Mucosa of gallbladder (tissue), 1 donor: ENCODE measurements around the gene ACOX3. TPM values are rescaled to one million over a fixed set of nuclear protein-coding genes. Genes with fewer than 3 reads are reported as not detected.
A peak's percentile ranks its signal among the peaks of the same experiment; 100 is the strongest.

ENCODE experiments used
- DNase-seq: peaks from one replicate; pipeline ENCODE4 v3.0.0-alpha.2; 2020; ENCODE audit warnings: low spot score
- total RNA-seq: library from RNA; stranded (reverse); gene quantifications from one replicate; pipeline ENCODE4 v1.2.1, GENCODE V29; 2021
- donor health status: DM: no; HTN: no; CAD: no.

ACOX3 gene
- total RNA-seq, 1 donor from 2014 or later = 29.0 TPM

DNA sequence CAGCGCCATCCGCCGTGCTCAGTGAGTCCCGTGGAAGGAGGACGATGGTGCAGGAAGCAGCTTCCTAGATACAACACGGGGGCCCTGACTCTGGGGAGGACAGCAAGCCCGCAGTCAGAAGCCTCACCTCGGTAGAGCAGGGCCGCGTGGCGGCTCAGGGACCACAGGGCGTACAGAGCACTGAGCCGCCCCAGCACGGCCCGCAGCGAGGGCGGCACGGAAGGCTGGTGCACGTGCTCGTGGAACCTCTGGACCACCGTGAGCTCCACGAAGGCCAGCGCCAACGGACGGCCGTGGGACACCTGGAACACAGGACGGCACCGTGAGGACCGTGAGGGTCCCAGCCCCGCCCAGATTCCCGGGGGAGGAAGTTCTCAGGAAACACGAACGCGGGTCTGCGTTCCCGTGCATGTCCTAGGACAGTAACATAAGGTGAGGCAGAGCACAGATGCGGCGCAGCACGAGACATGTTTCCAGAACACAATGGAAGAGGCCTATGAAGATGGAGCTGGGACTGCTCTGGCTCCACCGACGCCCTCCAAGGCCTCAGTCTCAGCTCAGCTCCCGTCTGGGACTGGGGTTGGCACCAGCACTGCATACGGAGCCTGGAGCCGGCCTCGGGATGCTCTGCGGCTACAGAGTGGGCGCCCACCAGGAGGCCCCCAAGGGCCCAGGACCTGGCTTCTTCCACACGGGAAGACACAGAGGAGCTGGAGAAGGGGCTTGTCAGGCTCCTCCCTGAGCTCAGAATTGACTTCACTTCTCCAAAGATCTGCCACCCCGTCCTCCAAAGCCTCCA is 65.5 kb downstream of the ACOX3 start:
- no peak for DNase-seq

DNA sequence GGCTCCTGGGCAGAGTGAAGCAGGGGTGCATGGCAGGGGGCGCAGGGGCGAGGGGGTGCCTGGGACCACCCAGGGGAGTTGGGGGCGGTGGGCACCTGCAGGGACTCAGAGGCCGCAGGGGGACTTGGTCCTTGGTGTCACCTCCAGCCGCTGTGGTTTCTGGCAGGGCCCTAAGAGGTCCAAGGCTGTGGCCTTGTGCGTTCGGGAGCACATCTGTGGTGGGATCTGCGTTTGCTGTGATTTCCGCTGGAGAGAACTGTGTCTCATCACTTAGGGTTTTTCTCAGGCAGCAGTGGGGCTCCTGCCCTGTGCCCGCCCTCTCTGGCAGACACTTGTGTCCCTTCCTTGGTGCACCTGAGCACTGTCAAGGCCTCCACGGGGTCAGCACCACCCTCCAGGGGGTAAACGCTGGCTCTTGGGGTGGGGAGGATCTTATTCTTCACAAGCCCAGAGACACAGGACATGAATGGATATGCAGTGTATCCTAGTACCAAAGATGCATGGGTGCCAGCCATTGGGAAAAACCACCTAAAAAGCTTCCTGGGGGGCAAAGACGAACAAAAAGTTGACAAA is 66.5 kb downstream of the ACOX3 start:
- no peak for DNase-seq

DNA sequence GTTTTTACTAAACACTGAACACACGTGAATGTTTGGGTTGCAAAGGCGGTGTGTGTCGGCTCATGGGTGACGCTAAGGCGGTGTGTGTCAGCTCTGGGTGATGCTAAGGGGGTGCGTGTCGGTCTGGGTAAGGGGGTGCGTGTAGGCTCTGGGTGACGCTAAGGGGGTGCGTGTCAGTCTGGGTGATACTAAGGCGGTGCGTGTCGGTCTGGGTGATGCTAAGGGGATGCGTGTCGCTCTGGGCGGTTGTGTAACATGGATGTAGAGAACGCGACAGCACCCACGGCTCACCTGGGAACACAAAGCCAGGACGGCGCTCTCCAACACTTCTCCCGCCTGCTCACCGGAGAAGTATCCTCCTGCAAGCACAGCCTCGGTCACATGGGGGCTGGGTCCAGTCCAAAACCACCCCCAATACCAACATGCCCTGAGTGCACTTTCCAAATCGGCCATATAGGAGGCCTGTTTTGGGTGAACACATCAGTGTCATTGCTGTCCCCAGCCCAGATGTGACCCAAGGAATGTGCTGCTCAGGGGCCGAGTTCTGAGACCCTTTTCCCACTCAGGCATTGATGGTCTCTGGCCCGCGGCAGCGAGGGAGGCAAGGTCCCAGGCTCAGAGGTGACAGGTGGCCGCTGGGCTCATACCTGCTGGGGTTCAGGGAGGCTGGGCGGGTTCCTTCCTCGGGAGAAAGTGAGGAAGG is 67.1 kb downstream of the ACOX3 start:
- no peak for DNase-seq

DNA sequence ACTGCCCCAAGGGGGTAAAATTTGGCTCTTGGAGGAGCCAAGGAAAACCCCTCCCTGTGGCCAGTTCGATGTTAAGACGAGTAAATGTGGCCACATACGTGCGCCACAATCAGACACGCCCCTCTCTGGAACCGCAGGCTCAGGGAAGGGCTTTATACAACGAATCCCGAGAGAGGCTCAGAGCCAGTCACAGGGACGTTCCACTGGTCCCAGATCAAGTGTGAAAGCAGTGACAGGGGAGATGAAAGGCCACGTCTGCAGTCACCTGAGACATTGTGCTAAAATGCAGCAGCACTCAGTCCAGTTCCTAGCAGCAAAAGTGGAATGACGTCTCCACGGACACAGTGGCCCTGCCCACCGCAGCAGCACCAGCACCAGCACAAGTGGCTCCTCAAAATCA is 68.0 kb downstream of the ACOX3 start:
- DNase-seq = no peak

DNA sequence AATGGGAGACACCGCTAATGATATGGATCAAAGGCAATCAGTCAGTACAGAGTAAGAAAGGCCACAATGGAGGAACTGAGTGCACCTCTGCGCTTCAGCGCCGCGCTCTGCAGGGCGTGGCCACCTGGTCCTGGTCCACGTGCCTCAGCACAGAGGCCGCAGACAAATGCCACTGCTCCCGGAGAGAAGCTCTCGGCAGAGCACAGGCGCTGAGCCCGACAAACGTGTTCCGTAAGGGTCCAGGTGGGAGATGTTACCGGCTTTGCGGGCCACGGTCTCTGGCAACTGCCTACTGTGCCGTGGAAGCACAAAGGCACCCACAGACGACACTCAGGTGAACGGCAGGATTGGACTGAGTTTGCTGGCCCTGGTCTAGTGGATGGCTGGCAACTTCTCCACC is 68.9 kb downstream of the ACOX3 start:
- no peak for DNase-seq

GRCh38 chr4:8370835-8371595 is 69.5 kb downstream of the ACOX3 start:
- DNase-seq = no peak

DNA sequence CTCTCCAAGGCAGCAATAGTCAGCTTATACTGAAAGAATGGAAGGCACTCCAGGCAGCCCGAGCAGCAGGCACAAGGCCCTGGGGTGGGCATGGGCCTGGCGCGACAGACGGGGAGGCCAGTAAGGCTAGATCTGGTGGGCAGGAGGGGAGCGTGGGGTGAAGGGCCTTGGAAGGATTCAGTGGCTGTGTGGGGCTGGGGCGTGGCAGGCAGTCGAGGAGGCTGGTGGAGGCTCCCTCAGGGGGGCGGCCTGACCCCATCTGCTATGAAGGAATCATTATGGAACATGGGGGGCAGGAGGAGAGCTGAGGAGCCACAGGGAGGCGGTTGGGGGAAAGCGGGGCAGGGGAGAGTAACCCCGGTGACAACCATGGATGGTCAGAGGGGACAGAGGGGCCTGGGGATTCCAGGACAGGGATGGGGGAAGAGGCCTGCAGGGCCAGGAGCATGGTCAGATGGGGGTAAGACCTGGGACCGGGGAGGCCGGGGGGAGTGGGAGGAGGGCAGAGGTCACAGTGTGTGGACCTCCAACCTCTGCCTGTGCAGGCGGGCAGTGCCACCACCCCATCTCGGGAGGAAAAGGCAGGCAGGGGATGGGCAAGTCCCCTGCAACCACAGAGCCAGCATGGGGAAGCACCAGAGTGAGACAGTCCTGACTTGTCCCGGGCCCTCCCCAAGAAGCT is 70.3 kb downstream of the ACOX3 start:
- no peak for DNase-seq

DNA sequence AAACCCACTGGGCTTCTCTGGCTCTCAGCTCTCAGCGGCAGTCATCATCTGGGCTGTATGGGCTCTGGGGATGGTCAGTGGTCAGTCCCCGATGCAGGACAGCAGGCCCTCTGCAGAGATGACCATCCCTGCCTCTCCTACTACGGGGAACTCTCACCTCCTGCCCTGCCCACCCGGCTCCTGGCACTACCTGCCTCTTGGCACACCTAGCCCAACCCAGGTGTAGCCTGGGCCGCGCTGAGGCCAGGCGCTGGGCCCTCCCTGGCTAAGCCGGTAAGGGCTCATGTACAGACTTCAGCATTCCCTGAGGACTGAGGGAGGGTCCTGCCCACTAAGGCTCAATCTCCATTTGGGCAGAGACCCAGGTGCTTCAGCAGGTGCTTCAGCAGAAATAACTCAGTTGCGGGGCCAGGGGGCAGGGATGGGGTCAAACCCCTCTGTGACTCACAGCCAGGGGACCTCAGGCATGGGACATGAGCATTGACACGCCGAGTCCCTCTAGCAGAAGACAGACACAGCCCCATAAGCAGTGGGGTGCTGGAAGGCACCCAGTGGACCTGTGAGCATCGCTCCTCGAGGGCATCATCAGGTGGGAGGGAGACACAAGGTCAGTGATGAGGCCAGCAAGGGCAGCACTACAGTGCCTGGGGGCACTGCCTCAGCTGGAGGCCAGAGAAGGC is 71.0 kb downstream of the ACOX3 start:
- DNase-seq = no peak

- DNase-seq = no peak
These were observed 71.5 kb downstream of the ACOX3 start for GRCh38 chr4:8368998-8369397.

DNA sequence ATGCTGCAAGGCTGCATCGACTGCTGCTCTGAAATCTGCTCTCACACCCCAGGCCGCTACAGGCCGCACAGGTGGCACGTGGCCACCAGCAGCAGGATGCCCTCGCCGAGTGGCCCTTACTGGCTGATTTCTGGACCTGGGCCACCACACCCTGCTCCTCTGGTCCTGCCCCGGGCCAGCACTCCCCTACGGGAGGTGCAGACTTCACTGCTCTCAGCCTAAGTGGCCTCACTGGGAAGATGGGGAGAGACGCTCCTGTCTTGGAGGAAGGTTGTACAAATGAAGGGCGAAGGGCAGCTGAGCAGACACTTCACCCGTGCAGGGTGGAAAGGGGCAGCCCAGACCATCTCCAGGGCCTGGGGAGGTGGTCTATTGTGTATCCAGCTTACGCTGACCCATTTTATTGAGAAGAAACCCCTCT is 72.5 kb downstream of the ACOX3 start:
- DNase-seq = no peak

GRCh38 chr4:8366601-8367000 is 73.9 kb downstream of the ACOX3 start:
- DNase-seq = no peak

DNA sequence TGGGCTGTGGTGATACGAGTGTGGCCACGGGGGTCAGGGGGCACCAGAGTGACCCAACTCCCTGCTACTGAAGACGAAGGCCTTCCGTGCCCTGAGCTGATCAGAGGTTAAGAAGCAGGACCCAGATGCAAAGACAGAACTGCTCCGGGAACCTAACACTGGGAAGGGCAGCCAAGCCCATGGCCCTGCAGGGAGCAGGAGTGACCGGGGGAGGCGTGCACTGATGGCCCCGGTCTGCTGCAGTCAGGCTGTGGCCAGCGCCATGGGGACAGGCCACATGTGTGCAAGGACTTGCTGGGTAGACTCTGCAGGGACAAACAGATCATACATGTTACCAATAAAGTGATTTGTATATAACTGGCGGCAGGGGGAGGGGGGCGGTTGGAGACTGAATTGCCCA is 74.6 kb downstream of the ACOX3 start:
- no peak for DNase-seq

GRCh38 chr4:8365353-8365752 is 75.2 kb downstream of the ACOX3 start:
- no peak for DNase-seq

DNA sequence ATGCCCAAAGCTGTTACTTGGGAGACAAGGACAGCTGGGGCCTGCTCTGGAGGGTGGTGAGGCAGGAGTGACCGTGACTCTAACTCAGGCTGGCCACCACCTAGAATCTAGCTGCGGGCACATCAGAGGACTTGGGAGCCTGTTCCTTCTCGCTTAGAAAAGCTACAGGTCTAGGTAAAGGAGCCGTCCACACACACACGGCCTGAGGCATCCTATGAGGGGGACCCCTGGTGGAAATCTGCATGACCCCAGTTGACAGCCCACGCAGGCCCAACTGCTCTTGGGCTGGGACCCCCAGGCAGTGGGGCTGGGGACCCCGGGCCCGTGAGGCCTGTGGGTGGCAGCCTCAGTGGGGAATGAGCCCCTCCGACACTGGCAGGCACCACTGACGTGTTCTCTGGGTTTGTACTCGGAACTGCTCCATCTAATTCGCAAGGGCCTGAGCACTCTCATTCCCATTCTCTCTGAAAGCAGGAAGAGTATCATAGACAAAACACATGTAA is 75.6 kb downstream of the ACOX3 start:
- no peak for DNase-seq

DNA sequence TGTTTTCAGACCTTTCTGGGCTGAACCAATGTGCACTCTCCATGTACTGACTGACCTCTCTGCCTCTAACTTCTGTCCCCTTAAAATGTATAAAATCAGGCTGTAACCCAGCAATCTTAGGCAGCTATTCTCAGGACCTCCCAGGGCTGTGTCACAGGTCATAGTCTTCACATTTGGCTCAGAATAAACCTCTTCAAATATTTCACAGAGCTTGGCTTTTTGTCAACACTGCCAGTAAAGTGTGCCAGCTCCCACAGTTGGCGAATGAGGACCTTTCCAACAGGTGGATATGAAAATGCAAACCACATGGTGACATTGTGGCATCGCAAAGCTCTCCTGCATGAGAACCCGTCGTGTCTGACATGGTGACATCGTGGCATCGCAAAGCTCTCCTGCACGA is 76.4 kb downstream of the ACOX3 start:
- no peak for DNase-seq

DNA sequence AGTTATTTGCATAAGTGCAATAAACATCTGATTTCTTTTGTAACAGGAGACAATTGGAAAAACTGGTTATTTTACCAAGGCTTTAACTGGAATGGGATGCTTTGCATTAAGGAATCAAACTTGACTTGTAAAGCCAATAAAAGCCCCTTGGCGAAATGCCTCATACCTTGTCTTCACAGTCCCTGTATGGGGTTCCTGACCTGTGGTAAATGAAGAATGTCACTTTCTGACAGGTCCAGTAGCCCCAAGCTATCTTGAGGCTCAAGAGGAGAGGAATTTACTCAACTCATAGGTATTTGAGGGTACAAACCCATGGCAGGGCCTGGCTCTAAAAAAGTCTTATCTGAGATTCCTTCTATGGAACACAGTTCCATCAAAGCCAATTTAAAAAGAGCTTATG is 78.0 kb downstream of the ACOX3 start:
- no peak for DNase-seq

DNA sequence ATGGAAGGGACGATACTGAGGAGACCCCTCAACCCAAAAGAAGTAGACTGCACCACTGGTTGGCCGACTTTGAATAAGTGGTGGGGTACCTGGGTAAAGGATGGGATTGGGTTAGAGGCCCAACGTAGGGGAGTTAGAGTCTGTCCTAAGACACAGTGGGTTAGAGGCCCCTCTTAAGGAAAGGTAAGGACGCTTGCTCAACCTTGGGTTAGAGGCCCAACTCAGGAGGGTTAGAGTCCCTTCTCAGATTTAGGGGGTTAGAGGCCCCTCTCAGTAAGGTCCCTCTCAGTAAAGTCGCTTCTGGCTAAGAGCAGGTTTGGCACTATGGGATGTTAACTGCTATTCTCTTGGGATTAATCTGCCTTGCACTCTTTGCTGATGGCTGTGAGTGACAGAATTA is 81.3 kb downstream of the ACOX3 start:
- no peak for DNase-seq

DNA sequence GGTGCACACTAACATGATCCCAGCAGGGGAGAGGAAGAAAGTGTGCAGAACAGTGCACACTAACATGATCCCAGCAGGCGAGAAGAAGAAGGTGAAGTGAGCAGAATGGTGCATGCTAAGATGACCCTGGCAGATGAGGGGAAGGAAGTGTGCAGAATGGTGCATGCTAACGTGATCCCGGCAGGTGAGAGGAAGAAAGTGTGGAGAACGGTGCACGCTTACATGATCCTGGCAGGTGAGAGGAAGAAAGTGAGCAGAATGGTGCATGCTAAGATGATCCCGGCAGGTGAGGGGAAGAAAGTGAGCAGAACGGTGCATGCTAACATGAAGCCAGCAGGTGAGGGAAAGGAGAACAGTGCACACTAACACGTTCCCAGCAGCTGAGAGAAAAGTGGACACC is 83.7 kb downstream of the ACOX3 start:
- no peak for DNase-seq

GRCh38 chr4:8355864-8356565 is 84.5 kb downstream of the ACOX3 start:
- DNase-seq = peak; percentile 29

DNA sequence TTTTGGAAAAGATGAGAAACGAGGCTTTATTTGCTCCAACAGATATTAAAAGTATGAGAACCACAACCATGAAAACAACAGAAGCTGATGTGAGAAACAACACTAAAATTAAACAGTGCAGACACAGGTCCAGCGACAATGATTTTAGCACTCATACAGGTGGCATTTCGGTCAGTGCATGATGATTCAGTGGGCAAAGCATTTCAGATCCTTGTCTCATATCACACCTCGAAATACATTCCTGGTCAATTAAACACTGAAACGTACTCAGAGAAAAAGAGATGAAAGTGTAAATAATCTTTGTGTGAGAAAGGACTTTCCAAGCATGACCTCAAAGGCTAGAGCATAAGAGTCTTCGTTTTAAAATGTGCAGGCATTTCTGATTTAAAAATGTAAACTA is 85.2 kb downstream of the ACOX3 start:
- no peak for DNase-seq
